GM13977 (cell line): ENCODE measurements around the gene CREB1.
A peak's percentile ranks its signal among the peaks of the same experiment; 100 is the strongest.

ENCODE experiments used
- DNase-seq: peaks from one replicate; pipeline ENCODE4 v3.0.0; 2012; ENCODE audit warnings: low spot score
- CTCF ChIP-seq: IDR thresholded peaks from 2 replicates; pipeline ENCODE4 v1.5.1; 2012; ENCODE audit warnings: mild to moderate bottlenecking, control low read depth; ENCODE audit not compliant: insufficient read depth; ENCODE audit errors: extremely low read depth, missing control alignments
- in situ Hi-C: fragments of 300-500 bp; cut with MboI; formaldehyde crosslinking; loops from one replicate; pipeline ENCODE4 v1.12.0; 2022; ENCODE audit warnings: low sequenced_read_pairs, low pct_unique_long_range_greater_than_20kb, mixed read lengths, inconsistent platforms; ENCODE audit not compliant: unreplicated experiment

Gene CREB1

DNA sequence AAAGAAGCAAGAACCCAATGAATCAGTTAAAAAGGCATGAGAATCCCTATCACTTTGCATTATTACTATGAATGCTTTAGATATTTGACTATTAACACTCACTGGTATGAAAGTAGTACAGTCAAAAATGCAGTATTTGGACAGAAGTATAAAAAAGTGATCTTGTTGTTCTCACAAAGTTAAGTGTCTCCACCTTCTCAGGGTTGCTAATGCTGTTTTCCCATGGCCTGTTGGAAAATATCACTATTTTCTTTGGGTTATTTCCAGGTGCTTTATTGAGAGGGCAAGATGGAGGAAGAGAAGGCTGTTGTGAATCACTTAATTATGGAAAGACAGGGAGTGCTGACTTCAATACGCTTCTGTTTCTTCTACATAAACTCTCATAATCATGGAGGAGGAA is 13.6 kb upstream of the CREB1 start:
- TF ChIP-seq CTCF = no peak
- in situ Hi-C loops = no loop called here
- DNase-seq = no peak

- no peak for TF ChIP-seq CTCF
- DNase-seq = no peak
- in situ Hi-C loops = no loop called here
These were observed 6.8 kb upstream of the CREB1 start for GRCh38 chr2:207523005-207523404.

GRCh38 chr2:207525296-207525695 is 4.5 kb upstream of the CREB1 start:
- no peak for TF ChIP-seq CTCF
- in situ Hi-C loops = no loop called here
- no peak for DNase-seq

DNA sequence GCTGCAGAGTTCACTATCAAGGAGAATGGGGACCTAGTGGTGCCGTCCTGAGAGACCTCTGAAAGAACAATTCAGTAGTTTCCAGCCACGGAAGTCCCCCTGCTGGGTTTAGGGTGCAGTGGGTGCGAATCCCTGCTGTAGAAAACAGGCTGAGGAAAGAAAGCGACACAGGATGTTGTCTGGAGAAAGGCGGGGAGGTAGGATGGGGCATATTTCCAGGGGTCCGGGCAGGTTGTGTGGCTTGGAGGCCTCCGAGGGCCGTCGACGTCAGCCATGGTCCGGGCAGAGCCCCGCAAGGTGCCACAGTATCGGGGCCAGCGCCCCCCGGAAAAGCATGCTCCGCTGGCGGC is 807 bp upstream of the CREB1 start:
- no peak for TF ChIP-seq CTCF
- peak; percentile 46 for DNase-seq
- in situ Hi-C loops = no loop called here

DNA sequence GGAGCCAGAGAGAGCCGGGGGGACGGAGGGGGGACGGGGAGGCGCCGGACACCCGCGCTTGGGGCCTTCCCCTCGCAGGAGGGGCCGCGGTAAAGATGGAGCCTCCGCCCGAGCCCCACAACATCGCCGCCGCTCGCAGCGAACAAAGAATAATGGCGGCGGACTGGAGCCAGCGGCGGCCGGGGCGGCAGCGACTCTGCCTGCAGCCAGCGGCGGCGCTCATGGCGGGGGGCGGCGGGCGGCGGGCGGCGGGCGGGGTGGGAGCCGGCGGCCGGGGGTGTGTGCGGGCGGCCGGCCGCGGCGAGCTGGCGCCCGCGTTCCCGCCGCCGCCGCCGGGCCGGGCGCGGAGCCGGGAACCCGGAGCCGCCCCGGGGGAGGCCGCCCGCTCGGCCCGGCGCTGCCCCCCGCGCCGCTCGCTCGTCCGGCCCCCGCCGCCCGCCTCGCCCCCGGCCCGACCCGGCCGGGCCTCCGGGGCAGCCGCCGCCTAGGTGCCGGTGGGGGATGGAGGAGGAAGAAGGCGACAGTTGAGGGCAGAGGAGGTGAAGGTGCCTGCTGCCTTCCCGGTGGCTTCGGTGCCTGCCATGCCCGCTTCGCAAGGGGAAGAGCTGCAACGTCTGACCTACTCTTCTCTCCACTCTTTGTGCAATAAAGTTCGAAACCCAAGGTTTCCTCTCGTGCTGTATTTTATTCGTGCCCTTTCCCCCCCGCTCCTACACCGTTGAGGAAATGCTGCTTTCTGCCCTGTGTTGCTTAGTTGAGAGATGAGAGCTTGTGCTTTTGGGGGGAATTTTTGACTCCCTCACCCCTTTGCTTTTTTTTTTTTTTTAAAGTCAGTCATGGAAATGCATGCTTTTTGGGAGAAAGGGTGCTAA is 634 bp downstream of the CREB1 start:
- in situ Hi-C loops = no loop called here
- DNase-seq = peak; percentile 50
- peak; percentile 3 for TF ChIP-seq CTCF

DNA sequence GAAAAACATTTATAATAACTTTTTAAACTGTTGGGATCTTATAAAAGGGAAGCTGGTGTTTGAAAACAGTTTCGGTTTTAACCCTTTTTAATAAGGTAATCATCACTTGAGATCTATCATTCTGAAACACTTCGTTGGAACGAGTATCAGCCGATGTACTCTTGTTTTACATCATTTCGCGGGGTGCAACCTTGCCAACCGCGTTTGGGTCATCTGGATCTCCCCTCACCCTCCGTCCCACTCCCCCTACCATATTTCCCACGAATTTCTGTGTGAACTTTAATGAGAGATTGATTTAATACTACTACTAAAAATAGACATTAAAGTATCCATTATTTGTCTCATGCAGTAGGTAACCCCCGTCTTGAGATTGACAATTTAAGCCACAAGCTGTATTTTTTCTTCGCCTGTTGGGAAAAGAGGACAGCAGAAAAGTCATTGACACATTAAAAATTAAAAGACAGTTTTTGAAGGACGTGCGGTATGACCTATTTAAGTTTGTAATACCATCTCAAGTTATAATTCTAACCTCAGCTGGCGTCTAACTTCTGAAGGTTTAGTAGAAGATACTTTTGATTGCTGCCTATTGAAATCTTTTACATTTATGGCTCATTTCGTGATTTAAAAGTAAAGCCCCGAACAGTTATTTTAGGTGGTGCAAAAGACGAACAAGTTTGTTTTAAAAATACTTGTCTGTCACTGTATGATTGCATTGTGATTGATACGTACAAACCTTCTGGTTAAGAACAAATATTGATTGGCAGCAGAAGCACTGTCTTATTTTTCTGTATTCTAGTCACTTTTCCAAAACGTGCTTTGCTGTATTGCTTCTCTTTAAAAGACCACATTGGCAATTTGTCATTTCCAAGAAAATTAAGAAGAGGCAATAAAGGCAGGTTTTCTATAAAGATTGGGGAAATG is 1.5 kb downstream of the CREB1 start:
- in situ Hi-C loops = no loop called here
- DNase-seq = peak; percentile 47

More for the DNA sequence above, 1.5 kb downstream of the CREB1 start:
- no peak for TF ChIP-seq CTCF
